Fibroblast of lung (primary cell): Measurements from ENCODE around the gene RFXANK.

Experiments
- EZH2 ChIP-seq: IDR thresholded peaks from 2 replicates; pipeline ENCODE4 v1.5.1; 2012; ENCODE audit warnings: low read length, control low read depth, mild to moderate bottlenecking; ENCODE audit errors: missing control alignments
- TF ChIP-seq, protein P1 (sequence below), 2 donors: IDR thresholded peaks in 1 of 2; conservative IDR thresholded peaks in 1 of 2; 1 replicate in 1 of 2; 2 replicates in 1 of 2; pipeline ENCODE4 v1.5.1; 2011 to 2012; ENCODE audit warnings: low read length in 2 of 2, control low read depth in 1 of 2, inconsistent platforms in 1 of 2, low read depth in 1 of 2, mild to moderate bottlenecking in 1 of 2

DNA sequence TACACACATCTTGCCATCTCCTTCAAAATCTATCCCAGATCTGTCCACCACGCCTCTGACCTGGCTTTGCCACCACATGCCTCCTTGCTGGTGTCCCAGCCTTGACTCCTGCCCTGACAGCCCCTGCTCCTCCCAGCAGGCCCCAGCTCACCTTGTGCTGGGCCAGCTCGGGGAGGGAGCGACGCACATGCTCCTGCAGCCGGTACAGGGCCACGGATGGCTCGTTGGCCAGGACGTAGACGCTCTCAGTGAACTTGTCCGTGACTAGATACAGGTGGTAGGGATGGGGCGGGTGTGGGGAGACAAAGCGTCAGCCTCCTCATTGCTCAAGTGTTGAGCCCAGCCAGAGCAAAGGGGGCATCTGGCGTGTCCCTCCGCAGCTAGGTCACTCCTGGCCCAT lies 5.3 kb upstream of the RFXANK start:
- TF ChIP-seq, protein P1, sequence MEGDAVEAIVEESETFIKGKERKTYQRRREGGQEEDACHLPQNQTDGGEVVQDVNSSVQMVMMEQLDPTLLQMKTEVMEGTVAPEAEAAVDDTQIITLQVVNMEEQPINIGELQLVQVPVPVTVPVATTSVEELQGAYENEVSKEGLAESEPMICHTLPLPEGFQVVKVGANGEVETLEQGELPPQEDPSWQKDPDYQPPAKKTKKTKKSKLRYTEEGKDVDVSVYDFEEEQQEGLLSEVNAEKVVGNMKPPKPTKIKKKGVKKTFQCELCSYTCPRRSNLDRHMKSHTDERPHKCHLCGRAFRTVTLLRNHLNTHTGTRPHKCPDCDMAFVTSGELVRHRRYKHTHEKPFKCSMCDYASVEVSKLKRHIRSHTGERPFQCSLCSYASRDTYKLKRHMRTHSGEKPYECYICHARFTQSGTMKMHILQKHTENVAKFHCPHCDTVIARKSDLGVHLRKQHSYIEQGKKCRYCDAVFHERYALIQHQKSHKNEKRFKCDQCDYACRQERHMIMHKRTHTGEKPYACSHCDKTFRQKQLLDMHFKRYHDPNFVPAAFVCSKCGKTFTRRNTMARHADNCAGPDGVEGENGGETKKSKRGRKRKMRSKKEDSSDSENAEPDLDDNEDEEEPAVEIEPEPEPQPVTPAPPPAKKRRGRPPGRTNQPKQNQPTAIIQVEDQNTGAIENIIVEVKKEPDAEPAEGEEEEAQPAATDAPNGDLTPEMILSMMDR (conservative IDR thresholded peaks at IDR 0.05 in 1 of 2, IDR thresholded peaks at IDR 0.05 in 1 of 2; ENCODE audit: low read depth in 1 of 2, low read length in 2 of 2): no peak
- no peak for TF ChIP-seq EZH2
